Activated CD4-positive, CD25-positive, alpha-beta regulatory T cell treated with anti-CD3 and anti-CD28 coated beads, Interleukin-2, amount 50 U/mL, for 72 hours (primary cell): ENCODE data around the gene RMRP.

Experiments used
- DNase-seq: peaks from one replicate; pipeline ENCODE4 v3.0.0; 2021

The RMRP gene

DNA sequence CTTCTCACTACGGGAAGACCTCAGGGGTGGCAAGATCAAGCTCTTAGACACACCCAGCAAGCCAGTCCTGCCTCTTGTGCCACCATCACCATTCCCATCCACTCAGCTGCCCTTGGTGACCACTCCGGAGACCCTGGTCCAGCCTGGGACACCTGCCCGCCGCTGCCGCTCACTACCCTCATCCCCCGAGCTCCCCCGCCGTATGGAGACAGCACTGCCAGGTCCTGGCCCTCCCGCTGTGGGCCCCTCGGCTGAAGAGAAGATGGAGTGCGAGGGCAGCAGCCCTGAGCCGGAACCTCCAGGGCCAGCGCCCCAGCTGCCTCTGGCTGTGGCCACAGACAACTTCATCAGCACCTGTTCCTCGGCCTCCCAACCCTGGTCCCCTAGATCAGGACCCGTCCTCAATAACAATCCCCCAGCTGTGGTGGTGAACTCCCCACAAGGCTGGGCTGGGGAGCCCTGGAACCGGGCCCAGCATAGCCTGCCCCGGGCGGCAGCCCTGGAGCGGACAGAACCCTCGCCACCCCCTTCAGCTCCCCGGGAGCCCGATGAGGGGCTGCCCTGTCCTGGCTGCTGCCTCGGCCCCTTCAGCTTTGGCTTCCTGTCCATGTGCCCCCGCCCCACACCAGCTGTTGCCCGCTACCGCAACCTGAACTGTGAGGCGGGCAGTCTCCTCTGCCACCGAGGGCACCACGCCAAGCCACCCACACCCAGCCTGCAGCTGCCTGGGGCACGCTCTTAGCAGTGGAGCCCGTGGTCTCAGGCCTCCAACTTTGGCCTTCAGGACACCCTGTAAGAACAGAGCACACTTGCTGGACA, 48.6 kb downstream of the RMRP start:
- no peak for DNase-seq

DNA sequence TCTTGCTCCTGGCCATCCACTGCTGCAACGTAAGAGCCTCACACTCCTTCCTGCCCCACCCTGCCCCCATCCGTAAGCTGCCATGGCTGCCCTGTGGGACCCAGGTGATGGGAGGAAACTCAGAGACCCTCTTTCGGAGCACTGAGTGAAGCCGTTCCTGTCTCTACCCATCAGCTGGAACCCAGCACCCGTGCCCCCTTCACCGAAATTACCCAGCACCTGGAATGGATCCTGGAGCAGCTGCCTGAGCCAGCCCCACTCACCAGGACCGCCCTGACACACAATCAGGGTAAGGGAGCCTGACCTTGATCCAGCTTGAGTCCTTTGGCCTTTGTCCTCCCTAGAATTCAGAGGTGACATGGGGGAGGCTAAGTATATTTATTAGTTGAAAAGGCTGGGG, 49.6 kb downstream of the RMRP start:
- no peak for DNase-seq
